Tibial nerve (tissue), 4 donors: Measurements from ENCODE around the gene RAD9A.

ENCODE experiments used
- EP300 ChIP-seq, 2 donors: sonication (generic); formaldehyde crosslinking; IDR thresholded peaks; one replicate each; pipeline ENCODE4 v1.6.1; 2017; ENCODE audit warnings: antibody characterized with exemption in 2 of 2, mild to moderate bottlenecking in 1 of 2
- POLR2A ChIP-seq, 2 donors: fragments of 450-650 bp; IDR thresholded peaks; one replicate each; pipeline ENCODE4 v1.6.1; 2017; ENCODE audit warnings: antibody characterized with exemption in 2 of 2, mild to moderate bottlenecking in 2 of 2, moderate library complexity in 2 of 2
- TF ChIP-seq, protein P1 (sequence below), 5 experiments: fragments of 200-600 bp in 3 of 5; fragments of 450-650 bp in 2 of 5; sonication (generic) in 3 of 5; IDR thresholded peaks; one replicate each; pipeline ENCODE4 v1.5.1; 2016 to 2019; ENCODE audit warnings: antibody characterized with exemption in 5 of 5, mild to moderate bottlenecking in 3 of 5, moderate library complexity in 2 of 5

GRCh38 chr11:67375320-67376055 lies 16.3 kb upstream of the RAD9A start:
- TF ChIP-seq, protein P1, sequence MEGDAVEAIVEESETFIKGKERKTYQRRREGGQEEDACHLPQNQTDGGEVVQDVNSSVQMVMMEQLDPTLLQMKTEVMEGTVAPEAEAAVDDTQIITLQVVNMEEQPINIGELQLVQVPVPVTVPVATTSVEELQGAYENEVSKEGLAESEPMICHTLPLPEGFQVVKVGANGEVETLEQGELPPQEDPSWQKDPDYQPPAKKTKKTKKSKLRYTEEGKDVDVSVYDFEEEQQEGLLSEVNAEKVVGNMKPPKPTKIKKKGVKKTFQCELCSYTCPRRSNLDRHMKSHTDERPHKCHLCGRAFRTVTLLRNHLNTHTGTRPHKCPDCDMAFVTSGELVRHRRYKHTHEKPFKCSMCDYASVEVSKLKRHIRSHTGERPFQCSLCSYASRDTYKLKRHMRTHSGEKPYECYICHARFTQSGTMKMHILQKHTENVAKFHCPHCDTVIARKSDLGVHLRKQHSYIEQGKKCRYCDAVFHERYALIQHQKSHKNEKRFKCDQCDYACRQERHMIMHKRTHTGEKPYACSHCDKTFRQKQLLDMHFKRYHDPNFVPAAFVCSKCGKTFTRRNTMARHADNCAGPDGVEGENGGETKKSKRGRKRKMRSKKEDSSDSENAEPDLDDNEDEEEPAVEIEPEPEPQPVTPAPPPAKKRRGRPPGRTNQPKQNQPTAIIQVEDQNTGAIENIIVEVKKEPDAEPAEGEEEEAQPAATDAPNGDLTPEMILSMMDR (IDR thresholded peaks at IDR 0.05) = no peak
- TF ChIP-seq EP300 (IDR thresholded peaks at IDR 0.05) (no peak), POLR2A (IDR thresholded peaks at IDR 0.05) (no peak)
